Activated naive CD4-positive, alpha-beta T cell treated with anti-CD3 and anti-CD28 coated beads, Interleukin-2, amount 50 U/mL, for 16 hours (primary cell): ENCODE data around the gene SPACA1.
"Not testable (repeated sequence)": the region's sequence is repeated elsewhere in the genome, so short reads cannot be mapped to it uniquely, and the experiment has no call there.

Experiments
- DNase-seq: peaks from one replicate; pipeline ENCODE4 v3.0.0-alpha.2; 2020

The SPACA1 gene, protein sequence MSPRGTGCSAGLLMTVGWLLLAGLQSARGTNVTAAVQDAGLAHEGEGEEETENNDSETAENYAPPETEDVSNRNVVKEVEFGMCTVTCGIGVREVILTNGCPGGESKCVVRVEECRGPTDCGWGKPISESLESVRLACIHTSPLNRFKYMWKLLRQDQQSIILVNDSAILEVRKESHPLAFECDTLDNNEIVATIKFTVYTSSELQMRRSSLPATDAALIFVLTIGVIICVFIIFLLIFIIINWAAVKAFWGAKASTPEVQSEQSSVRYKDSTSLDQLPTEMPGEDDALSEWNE

GRCh38 chr6:88047510-88048150, at the start of gene SPACA1:
SPACA1 (plus strand) TSS chr6:88047841; CDS start chr6:88047906, 65 bp downstream.
- DNase-seq, result no peak

DNA sequence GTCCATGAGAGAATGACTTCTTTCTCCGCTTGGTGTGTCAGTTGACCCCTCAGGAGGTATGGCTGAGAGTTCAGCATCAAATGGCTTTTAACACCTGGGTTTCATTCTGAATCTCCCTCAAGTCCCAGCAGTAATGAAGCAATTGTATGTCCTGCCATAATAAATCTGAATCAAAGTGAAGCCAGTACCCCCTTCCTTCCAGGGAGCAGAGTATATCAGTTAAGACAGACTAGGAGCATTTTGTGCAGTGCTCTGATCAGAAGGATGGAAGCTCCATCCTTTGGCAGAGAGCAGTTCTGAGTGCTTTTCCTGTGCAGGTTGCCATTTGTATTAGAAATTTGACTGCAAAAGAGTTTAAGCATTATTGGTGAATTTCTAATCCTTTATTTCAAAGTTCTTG, 46.9 kb upstream of the SPACA1 start:
- DNase-seq, result no peak

- not testable (repeated sequence) for DNase-seq
Observed at GRCh38 chr6:88001279-88001678, 46.4 kb upstream of the SPACA1 start.

DNA sequence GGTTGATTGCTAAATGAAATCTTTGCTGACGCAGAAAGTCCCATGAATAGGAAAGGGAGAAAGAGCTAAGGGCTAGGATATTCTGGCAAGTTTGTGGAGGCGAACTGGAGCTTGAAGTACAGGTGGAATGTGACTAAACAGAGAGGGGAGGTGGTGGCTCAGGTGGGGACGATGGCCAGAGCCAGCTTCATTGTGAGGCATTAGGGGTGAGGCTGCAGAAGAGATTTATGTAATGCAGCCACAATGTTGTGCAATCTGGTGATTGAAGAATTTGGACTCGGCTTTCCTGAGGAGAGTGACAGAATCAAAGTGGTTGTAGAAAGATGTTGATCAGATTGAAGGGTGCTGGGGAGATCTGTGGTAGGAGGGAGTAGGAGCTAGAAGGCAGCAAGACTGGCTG, 42.9 kb upstream of the SPACA1 start:
- DNase-seq, result no peak

DNA sequence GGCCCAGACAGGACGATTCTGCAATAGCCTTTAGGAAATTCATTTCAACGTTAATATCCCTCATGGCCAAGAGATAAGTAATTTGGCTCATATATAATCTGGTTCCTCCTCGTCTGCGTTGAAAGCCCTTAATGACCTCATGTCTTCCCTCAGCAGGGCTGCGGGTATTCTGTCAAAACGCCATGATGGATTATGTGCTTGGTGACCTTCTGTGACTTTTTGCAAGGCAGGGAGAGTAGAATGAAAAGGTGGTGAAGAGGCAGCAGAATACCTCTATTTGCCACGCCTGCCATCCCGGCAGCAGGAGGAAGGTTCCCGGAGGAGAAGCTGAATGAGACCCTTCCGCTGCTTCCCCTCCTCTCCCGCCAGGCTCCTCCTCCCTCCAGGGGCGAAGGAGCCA, 41.1 kb upstream of the SPACA1 start:
- no peak for DNase-seq

- DNase-seq, result no peak
Observed at GRCh38 chr6:88008411-88008810, 39.2 kb upstream of the SPACA1 start.

DNA sequence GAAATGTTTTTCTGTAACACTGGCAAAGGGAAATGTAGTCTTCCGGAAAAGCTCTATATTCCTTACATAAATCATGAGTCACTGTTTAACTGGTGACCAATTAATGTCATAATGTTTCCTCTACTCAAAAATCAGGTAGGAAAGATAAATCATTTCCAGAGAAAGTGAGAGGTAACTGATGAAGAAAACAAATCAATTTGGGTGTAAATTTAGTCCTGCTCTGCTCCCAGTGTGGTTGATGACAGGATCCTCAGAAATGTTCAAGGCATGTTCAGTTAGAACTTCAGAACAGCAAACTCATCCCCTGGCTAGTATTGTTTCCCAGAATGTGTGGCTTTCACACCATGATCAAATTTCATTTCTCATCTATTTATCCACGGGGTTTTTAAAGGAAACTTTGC, 38.8 kb upstream of the SPACA1 start:
- no peak for DNase-seq

DNA sequence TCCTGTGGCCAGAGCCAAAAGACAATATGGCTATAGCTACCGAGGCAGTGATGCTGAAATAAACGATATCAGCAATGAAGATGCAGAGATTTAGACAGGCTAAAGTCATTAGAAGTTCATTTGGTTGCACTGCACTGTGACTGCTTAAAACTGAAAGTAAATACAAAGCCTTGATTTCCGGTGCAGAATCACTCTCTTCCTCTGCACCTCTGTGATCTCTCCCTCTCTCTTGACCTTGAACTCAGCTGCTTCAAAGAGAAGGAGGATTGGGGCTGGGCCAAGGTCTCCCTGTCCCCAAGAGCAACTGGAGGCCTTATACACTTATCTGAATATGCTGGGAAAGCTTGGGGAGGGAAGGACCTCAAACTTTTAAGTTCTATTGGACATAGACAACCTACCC, 34.6 kb upstream of the SPACA1 start:
- no peak for DNase-seq

DNA sequence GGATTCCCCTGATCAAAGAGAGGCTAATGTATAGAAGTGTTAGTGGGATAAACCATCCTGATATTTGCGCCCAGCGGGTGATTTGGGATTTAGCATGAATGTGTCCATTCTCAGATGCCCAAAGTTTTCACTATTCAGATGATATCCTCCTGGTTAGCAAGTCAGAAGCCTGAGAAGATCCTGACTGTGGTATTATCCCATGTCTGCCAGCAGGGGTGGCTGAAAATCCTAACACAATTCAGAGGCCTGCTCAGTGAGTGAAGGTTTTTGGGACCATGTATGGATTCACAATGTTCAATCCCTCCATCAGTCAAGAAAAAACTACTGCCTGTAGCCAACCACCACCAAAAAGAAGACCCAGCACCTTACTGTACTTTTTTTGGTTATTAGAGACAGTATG, 34.1 kb upstream of the SPACA1 start:
- no peak for DNase-seq

GRCh38 chr6:88020439-88020838, 27.2 kb upstream of the SPACA1 start:
- DNase-seq, result no peak

DNA sequence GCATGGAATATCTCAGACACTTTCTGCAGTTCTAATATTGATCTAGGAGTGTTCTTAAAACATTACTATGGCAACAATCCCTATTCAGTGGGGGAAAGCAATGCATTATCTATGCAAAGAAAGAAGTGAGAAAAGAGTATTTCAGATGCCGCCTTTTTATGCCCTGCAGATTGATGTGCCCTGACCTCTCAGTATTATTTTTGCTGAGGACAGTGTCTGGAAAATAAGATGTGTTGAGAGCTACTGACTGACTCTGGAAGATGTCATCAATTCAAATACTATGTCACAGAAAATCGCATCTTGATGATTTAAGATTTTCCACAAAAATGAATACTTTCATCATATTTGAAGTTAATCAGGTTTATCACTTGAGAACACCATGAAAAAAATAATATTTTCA, 22.9 kb upstream of the SPACA1 start:
- no peak for DNase-seq

DNA sequence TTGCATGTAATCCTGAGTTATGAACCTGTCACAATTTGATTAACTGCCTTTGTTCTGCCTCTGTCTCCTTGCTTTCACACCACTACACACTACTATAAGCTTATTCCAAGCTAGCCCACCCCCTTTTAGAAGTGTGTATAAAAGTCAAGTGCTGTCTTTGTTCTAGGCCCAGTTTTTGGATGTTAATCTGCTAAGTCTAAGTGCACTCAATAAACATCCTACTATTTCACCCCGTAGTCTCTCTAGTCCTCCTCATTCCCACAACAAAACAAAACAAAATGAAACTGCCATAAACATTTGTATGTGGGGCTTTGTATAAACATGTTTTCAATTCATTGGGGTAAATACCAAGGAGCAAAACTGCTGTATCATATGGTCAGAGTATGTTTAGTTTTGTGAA, 16.1 kb upstream of the SPACA1 start:
- no peak for DNase-seq

GRCh38 chr6:88044530-88044929, 3.1 kb upstream of the SPACA1 start:
- DNase-seq, result no peak

DNA sequence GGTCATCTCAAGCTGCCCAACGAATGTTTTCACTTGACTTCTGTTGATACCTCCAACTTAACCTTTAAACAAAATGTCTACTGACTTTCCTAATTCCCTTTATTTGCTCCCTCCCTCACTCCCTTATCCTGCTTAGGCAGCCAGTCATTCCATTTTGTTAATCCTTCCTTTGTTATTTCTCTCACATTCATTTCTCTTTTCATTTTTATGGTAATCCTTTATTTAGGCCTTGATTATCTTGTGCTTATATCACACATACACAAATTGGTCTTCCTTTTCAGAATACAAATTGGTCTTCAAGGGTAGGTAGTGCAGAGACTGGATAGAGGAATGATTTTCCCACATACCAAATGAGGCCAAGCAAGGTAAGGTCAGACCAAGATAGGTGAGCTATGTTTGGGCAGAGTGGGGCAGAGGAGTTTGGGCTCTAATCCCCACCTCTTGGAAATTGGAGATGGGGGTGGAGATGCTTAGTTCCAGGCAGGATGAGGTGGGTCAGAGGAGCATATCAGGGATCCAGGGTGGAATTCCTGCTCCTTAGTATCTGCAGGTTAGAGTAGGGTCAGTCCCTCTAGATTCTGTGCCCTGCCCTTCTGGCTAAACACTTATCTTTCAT, 2.0 kb upstream of the SPACA1 start:
- no peak for DNase-seq

DNA sequence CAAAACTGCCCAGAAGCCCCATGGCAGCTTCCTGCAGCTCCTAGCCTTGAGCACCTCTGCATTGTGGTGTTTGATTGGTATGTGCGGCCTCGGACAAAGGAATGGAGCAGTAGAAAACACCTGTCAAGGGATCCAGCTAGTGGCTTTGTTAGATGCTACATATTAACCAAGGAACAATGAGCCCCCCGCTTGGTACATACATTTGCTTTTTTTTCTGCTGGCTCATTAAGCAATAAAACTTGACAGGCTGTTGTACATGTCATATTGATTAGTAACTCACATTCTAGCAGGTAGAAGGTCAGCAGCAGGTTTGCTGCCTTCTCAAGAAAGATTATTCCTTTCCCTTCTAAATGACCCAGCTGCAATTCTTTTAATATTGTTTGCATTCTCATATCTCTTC, 937 bp downstream of the SPACA1 start:
- DNase-seq, result no peak

- no peak for DNase-seq
Observed at GRCh38 chr6:88050140-88050818, 2.6 kb downstream of the SPACA1 start.

- DNase-seq, result no peak
Observed at GRCh38 chr6:88059191-88059590, 11.6 kb downstream of the SPACA1 start.

DNA sequence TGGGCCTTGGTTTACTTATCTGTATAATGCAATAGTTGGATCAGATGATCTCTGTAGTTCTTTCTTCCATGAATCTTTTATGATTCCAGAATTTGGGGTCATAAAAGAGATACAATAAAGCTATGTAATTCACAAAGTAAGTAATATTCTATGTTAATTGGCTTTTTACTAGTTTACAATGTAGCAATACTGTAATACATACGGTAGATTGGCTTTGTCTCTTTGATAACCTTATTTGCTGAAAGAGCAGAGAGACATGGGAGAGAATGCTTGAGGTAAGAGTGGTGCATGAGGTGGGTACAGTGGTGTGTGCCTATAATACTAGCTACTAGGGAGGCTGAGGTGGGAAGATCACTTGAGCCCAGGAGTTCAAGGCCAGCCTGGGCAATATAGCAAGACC, 14.7 kb downstream of the SPACA1 start:
- no peak for DNase-seq

DNA sequence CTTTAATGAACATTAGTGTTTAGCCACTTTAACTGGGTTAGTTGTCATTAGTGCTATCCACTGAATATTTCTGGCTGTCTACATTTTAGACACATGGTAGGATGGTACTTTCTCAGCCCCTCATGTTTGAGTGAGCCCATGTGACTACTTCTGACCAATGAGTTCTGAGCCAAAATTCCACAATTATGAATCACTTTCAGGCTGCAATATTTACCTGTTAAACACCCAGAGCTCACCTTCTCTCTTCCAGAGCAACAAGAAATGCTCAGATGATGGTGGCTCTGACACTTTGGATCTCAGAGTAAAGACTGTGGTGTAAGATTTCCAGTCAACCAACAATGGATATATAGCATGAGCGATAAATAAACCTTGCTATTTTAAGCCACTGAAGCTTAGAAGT, 24.8 kb downstream of the SPACA1 start:
- DNase-seq, result no peak

DNA sequence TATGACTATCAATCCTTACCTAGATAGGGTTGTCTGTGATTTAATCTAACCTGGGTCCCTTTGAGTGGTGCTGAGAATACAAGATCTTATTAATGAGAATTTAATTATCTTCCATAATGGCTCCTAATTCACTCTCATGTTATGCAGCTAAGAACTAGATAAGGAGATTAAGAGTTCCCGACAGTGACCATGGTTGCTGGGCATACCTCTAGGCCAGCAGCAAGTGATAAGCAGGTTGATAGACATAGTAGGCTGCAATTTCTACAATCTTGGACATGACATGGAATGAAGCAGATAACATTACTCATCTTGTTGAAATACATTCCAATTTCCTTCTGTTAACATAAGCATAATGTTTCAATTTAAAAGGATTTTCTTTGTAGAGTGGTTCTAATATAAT, 27.1 kb downstream of the SPACA1 start:
- DNase-seq, result no peak

DNA sequence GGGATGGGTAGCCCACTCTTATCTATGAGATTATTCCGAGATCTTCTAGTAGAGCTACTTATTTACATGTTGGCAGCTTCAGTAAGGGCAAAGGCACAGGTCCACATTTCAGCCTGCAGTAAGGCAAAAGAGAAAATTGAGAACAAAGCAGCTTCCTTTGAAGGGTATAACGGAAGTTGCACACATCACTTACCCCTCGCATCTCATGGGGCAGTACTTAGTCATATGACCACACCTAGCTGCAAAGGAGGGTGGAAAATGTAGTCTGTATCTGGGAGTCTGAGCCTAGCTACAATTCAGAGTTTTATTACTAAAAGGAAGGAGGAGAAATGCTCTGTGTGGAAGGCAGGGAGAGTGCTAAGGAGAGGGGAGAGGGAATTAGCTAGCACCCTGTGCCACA, 29.7 kb downstream of the SPACA1 start:
- DNase-seq, result no peak

- no peak for DNase-seq
Observed at GRCh38 chr6:88086792-88087191, 39.2 kb downstream of the SPACA1 start.

DNA sequence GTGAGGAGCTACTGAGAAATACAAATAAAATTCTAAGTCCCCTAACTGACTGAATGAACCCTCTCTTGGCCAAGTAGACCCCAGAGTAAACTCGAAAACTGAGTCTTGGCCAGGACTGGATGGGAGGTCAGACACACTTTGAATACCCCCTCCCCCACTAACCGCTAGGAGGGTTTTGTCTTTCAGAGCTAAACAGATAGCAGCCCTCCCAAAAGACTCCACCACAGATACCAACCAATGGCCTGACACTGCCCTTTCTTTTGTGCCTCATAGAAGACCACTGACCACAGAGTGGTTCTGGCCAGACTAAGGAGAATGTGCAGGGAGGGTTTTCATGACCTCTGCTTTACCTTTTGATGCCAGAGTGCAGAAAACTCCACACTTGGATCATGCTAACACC, 42.1 kb downstream of the SPACA1 start:
- no peak for DNase-seq
